Endodermal cell (in vitro differentiated cells): Measurements from ENCODE around the gene PARG. TPM values are rescaled to one million over a fixed set of nuclear protein-coding genes. Genes with fewer than 3 reads are reported as not detected.
A peak's percentile ranks its signal among the peaks of the same experiment; 100 is the strongest.

Experiments used
- DNase-seq: peaks from one replicate; pipeline ENCODE4 v3.0.0-alpha.2; 2017
- H3K27ac ChIP-seq: 2 replicates; pipeline ENCODE4 v1.5.1; 2013; ENCODE audit warnings: mild to moderate bottlenecking, low read depth, low read length, moderate library complexity
- H3K27me3 ChIP-seq: 2 replicates; pipeline ENCODE4 v1.6.1; 2013; ENCODE audit warnings: mild to moderate bottlenecking, low read length, moderate library complexity; ENCODE audit not compliant: insufficient read depth, control insufficient read depth, poor library complexity, severe bottlenecking
- H3K36me3 ChIP-seq: 2 replicates; pipeline ENCODE4 v1.7.0; 2013; ENCODE audit warnings: mild to moderate bottlenecking, low read length, moderate library complexity; ENCODE audit not compliant: control insufficient read depth, insufficient read depth
- H3K4me1 ChIP-seq: one replicate; pipeline ENCODE4 v1.7.0; 2013; ENCODE audit warnings: low read length; ENCODE audit not compliant: control insufficient read depth, insufficient read depth
- H3K4me3 ChIP-seq: 2 replicates; pipeline ENCODE4 v1.5.1; 2013; ENCODE audit warnings: mild to moderate bottlenecking, low read length, moderate library complexity
- H3K9ac ChIP-seq: 2 replicates; pipeline ENCODE4 v1.6.1; 2013; ENCODE audit warnings: mild to moderate bottlenecking, low read length, moderate library complexity; ENCODE audit not compliant: poor library complexity, severe bottlenecking; ENCODE audit errors: extremely low read depth
- H3K9me3 ChIP-seq: 2 replicates; pipeline ENCODE4 v1.6.1; 2013; ENCODE audit warnings: mild to moderate bottlenecking, low read length, moderate library complexity; ENCODE audit not compliant: control insufficient read depth
- H3K27ac Mint-ChIP-seq: 2 replicates; pipeline ENCODE4 v1.8.0; 2020; ENCODE audit warnings: mixed read lengths
- H3K27me3 Mint-ChIP-seq: 2 replicates; pipeline ENCODE4 v1.8.0; 2021; ENCODE audit warnings: mild to moderate bottlenecking, mixed read lengths; ENCODE audit not compliant: insufficient read depth
- H3K36me3 Mint-ChIP-seq: 2 replicates; pipeline ENCODE4 v1.8.0; 2020; ENCODE audit warnings: low read depth, mixed read lengths
- H3K4me1 Mint-ChIP-seq: 2 replicates; pipeline ENCODE4 v1.8.0; 2020; ENCODE audit warnings: mixed read lengths
- H3K4me3 Mint-ChIP-seq: 2 replicates; pipeline ENCODE4 v1.8.0; 2020; ENCODE audit warnings: mild to moderate bottlenecking, moderate library complexity, mixed read lengths
- H3K9me3 Mint-ChIP-seq: 2 replicates; pipeline ENCODE4 v1.8.0; 2020; ENCODE audit warnings: mild to moderate bottlenecking, mixed read lengths
- WGBS, 2 experiments: methylation state at CpG; one replicate each; pipeline versions ENCODE4 v1.1.5 to v1.1.7; 2013; ENCODE audit warnings: missing lambda C conversion rate in 2 of 2, mixed read lengths in 1 of 2; ENCODE audit not compliant: insufficient coverage in 1 of 2, insufficient read length in 1 of 2; 5-methylcytosine and 5-hydroxymethylcytosine counted together
- total RNA-seq, 2 donors: library from RNA; stranded (reverse); fragmentation: NEBNext Ultra II Directional in 1 of 2; extraction: Animal tissue kit (Norgen Biotek cat#: 25700) in 1 of 2; gene quantifications; 2 replicates in 1 of 2; 3 replicates in 1 of 2; pipeline ENCODE4 v1.2.1, GENCODE V29; 2021
- TF ChIP-seq, protein P1 (sequence below): fragments of 200-600 bp; sonication (generic); conservative IDR thresholded peaks from 2 replicates; pipeline ENCODE4 v1.5.0; 2021; ENCODE audit warnings: antibody characterized with exemption, mild to moderate bottlenecking

Gene PARG
- total RNA-seq, 2 donors from 2014 or later, result 66.3 to 67.4 TPM

GRCh38 chr10:49783645-49784044 lies 158.2 kb downstream of the PARG start:
- no peaks in the 10 kb centered on the region for H3K36me3 ChIP-seq
- Mint-ChIP-seq H3K4me1 (peaks cover 9% of the 10 kb centered on the region), H3K9me3 (no peaks in the 10 kb centered on the region), H3K4me3 (no peak overlapping the region), H3K27me3 (no peaks in the 10 kb centered on the region), H3K27ac (no peak overlapping the region), H3K36me3 (no peaks in the 10 kb centered on the region)
- no peaks in the 10 kb centered on the region for H3K4me1 ChIP-seq
- no peaks in the 10 kb centered on the region for H3K9me3 ChIP-seq
- H3K4me3 ChIP-seq, result no peak overlapping the region
- WGBS, 2 experiments, result 58 to 77% methylated on average over 2 to 5 of the region's 5 CpGs
- no peak overlapping the region for H3K27ac ChIP-seq
- no peaks in the 10 kb centered on the region for H3K27me3 ChIP-seq
- peak; percentile 62 for DNase-seq
- TF ChIP-seq, protein P1, sequence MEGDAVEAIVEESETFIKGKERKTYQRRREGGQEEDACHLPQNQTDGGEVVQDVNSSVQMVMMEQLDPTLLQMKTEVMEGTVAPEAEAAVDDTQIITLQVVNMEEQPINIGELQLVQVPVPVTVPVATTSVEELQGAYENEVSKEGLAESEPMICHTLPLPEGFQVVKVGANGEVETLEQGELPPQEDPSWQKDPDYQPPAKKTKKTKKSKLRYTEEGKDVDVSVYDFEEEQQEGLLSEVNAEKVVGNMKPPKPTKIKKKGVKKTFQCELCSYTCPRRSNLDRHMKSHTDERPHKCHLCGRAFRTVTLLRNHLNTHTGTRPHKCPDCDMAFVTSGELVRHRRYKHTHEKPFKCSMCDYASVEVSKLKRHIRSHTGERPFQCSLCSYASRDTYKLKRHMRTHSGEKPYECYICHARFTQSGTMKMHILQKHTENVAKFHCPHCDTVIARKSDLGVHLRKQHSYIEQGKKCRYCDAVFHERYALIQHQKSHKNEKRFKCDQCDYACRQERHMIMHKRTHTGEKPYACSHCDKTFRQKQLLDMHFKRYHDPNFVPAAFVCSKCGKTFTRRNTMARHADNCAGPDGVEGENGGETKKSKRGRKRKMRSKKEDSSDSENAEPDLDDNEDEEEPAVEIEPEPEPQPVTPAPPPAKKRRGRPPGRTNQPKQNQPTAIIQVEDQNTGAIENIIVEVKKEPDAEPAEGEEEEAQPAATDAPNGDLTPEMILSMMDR, result peak; percentile 57
- H3K9ac ChIP-seq, result no peak overlapping the region

DNA sequence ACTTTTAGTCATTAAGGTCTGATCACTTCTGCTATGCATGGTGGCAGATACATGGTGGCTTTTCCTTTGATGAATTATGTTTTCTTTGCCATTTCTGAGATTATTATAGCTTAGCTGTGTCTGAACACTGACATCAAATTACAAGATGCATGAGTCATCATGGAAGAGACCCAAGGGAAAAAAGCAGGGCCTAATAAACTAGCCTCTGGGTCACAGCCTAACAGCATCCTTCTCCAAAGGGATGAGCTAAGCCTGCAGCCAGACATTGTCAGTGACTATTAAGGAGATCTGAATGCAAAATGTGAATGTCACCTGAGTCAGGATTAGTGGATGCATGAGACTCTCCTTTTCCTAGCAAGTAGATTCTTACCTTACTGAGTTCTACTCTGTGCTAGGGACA lies 160.6 kb downstream of the PARG start:
- Histone ChIP-seq H3K4me3 (no peak overlapping the region), H3K36me3 (no peaks in the 10 kb centered on the region), H3K4me1 (no peaks in the 10 kb centered on the region), H3K27me3 (no peaks in the 10 kb centered on the region), H3K9me3 (no peaks in the 10 kb centered on the region), H3K9ac (no peak overlapping the region), H3K27ac (no peak overlapping the region)
- DNase-seq, result no peak
- TF ChIP-seq, protein P1, result no peak
- Mint-ChIP-seq H3K4me3 (no peak overlapping the region), H3K4me1 (peaks cover 9% of the 10 kb centered on the region), H3K36me3 (no peaks in the 10 kb centered on the region), H3K27me3 (no peaks in the 10 kb centered on the region), H3K27ac (no peak overlapping the region), H3K9me3 (no peaks in the 10 kb centered on the region)

DNA sequence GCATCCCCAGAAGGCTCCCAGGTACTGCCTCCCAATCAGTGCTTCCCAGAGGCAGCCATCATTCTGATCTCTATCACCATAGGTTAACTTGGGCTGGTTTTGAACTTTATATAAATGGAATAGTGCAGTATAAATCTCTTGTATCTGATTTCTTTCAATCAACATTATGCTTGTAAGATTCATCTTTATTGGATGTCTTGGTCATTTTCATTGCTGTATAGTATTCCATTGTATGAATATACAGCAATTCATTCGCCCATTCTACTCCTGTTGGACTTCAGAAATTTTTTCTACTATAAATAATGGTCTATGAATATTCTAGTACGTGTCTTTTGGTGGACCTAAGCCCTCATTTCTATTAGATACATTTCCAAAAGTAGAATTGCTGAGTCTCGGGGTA lies 163.6 kb downstream of the PARG start:
- WGBS, 2 experiments, result 85 to 87% methylated on average over 2 of the region's 3 CpGs
- H3K9me3 ChIP-seq, result no peaks in the 10 kb centered on the region
- no peaks in the 10 kb centered on the region for H3K36me3 ChIP-seq
- Mint-ChIP-seq H3K4me3 (no peak overlapping the region), H3K9me3 (no peaks in the 10 kb centered on the region), H3K27ac (no peak overlapping the region), H3K4me1 (peaks cover 2% of the 10 kb centered on the region), H3K27me3 (no peaks in the 10 kb centered on the region), H3K36me3 (no peaks in the 10 kb centered on the region)
- no peaks in the 10 kb centered on the region for H3K27me3 ChIP-seq
- no peak overlapping the region for H3K4me3 ChIP-seq
- no peak overlapping the region for H3K27ac ChIP-seq
- H3K9ac ChIP-seq, result no peak overlapping the region
- DNase-seq, result no peak
- TF ChIP-seq, protein P1, result no peak
- H3K4me1 ChIP-seq, result no peaks in the 10 kb centered on the region
